Dermis microvascular lymphatic vessel endothelial cell (primary cell): ENCODE data around the gene TIMM29. TPM values are rescaled to one million over a fixed set of nuclear protein-coding genes. Genes with fewer than 3 reads are reported as not detected.
"Not testable (repeated sequence)": the region's sequence is repeated elsewhere in the genome, so short reads cannot be mapped to it uniquely, and the experiment has no call there.

Experiments used
- DNase-seq, 2 donors: peaks; one replicate each; pipeline versions ENCODE4 v3.0.0 to v3.0.0-alpha.2; 2010; ENCODE audit warnings: low read depth in 2 of 2
- total RNA-seq: library from RNA; depleted of rRNA; stranded (reverse); fragments of >200 nt; gene quantifications from 2 replicates; pipeline ENCODE4 v1.2.1, GENCODE V29; 2014

Gene TIMM29
- total RNA-seq, 1 donor from 2014 or later: 29.5 TPM

GRCh38 chr19:10943412-10943811 lies 14.8 kb downstream of the TIMM29 start:
- DNase-seq: not testable (repeated sequence)

GRCh38 chr19:10945264-10945663 lies 16.7 kb downstream of the TIMM29 start:
- DNase-seq: no peak

- DNase-seq: no peak
These were observed 18.5 kb downstream of the TIMM29 start for GRCh38 chr19:10946958-10947657.

GRCh38 chr19:10952809-10953208 lies 24.2 kb downstream of the TIMM29 start:
- no peak for DNase-seq

GRCh38 chr19:10959277-10959968 lies 30.8 kb downstream of the TIMM29 start:
- DNase-seq: not testable (repeated sequence)

GRCh38 chr19:10960314-10961072 lies 31.9 kb downstream of the TIMM29 start, which contains the start of gene SMARCA4:
Gene SMARCA4, plus strand, starts transcription at chr19:10961030. Its CDS starts 23,122 bp downstream, at chr19:10984152.
- DNase-seq: peak; percentile 94 to 97

GRCh38 chr19:10961073-10961860 lies 32.7 kb downstream of the TIMM29 start:
- peak in 1 of 2 donors; percentile 71 for DNase-seq

- DNase-seq: no peak
These were observed 34.3 kb downstream of the TIMM29 start for GRCh38 chr19:10962863-10963262.

GRCh38 chr19:10963865-10964264 lies 35.3 kb downstream of the TIMM29 start:
- no peak for DNase-seq

- DNase-seq: no peak
These were observed 36.3 kb downstream of the TIMM29 start for GRCh38 chr19:10964903-10965302.

- DNase-seq: no peak
These were observed 36.8 kb downstream of the TIMM29 start for GRCh38 chr19:10965398-10965797.

GRCh38 chr19:10966809-10967208 lies 38.2 kb downstream of the TIMM29 start:
- no peak for DNase-seq

GRCh38 chr19:10968527-10969135 lies 40.0 kb downstream of the TIMM29 start:
- no peak for DNase-seq

- no peak for DNase-seq
These were observed 42.6 kb downstream of the TIMM29 start for GRCh38 chr19:10971107-10971726.

GRCh38 chr19:10975374-10976130 lies 46.9 kb downstream of the TIMM29 start:
- peak in 1 of 2 donors; percentile 38 for DNase-seq

GRCh38 chr19:10976131-10976892 lies 47.7 kb downstream of the TIMM29 start:
- DNase-seq: no peak

GRCh38 chr19:10977742-10978092 lies 49.1 kb downstream of the TIMM29 start:
- no peak for DNase-seq
